ENCODE data around the gene PRR33. TPM values are rescaled to one million over a fixed set of nuclear protein-coding genes. Genes with fewer than 3 reads are reported as not detected.
A peak's percentile ranks its signal among the peaks of the same experiment; 100 is the strongest.
"Not testable (repeated sequence)": the region's sequence is repeated elsewhere in the genome, so short reads cannot be mapped to it uniquely, and the experiment has no call there.

Gene PRR33
- polyA plus RNA-seq (2012; ENCODE audit: insufficient read depth, insufficient read length, low read depth), result not detected

DNA sequence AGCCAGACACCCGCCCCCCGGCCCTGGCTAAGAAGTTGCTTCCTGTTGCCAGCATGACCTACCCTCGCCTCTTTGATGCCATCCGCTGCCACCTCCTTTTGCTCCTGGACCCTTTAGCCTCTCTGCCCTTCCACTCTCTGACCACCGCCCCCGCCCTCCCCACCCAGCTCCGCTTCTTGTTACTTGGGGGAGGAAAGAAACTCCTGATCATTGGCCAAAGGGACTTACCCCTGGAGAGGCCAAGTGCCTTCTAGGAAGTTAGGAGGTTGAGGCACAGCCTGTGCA lies at the start of gene PRR33:
TSS of gene PRR33 (minus strand) at position 65 of the 285 bp plus-strand sequence. CDS start 1,311 bp downstream, outside the sequence.
- Histone ChIP-seq H3K4me1 (no peaks in the 10 kb centered on the region), H3K36me3 (no peaks in the 10 kb centered on the region), H3K27me3 (no peaks in the 10 kb centered on the region), H3K9me3 (no peaks in the 10 kb centered on the region), H3K4me3 (ENCODE audit: low read depth, low read length) (no peak within 1 kb of the TSS)
- DNase-seq, result no peak
- TF ChIP-seq, protein P1, sequence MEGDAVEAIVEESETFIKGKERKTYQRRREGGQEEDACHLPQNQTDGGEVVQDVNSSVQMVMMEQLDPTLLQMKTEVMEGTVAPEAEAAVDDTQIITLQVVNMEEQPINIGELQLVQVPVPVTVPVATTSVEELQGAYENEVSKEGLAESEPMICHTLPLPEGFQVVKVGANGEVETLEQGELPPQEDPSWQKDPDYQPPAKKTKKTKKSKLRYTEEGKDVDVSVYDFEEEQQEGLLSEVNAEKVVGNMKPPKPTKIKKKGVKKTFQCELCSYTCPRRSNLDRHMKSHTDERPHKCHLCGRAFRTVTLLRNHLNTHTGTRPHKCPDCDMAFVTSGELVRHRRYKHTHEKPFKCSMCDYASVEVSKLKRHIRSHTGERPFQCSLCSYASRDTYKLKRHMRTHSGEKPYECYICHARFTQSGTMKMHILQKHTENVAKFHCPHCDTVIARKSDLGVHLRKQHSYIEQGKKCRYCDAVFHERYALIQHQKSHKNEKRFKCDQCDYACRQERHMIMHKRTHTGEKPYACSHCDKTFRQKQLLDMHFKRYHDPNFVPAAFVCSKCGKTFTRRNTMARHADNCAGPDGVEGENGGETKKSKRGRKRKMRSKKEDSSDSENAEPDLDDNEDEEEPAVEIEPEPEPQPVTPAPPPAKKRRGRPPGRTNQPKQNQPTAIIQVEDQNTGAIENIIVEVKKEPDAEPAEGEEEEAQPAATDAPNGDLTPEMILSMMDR (IDR thresholded peaks at IDR 0.05; ENCODE audit: low read depth, low read length), result no peak

DNA sequence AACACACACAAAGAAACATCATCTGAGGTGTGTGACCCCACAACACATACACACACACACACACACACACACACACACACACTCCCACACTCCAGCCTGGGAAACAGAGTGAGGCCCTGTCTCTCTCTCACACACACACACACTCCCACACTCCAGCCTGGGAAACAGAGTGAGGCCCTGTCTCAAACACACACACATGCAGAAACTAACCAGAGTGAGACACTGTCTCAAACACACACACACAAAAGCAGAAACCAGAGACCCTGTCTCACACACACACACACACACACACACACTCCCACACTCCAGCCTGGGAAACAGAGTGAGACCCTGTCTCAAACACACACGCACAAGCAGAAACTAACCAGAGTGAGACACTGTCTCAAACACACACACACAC lies 48.1 kb upstream of the PRR33 start:
- DNase-seq; H3K9me3 ChIP-seq; H3K4me3 ChIP-seq (ENCODE audit: low read depth, low read length); H3K4me1 ChIP-seq; H3K36me3 ChIP-seq; H3K27me3 ChIP-seq: not testable (repeated sequence)

DNA sequence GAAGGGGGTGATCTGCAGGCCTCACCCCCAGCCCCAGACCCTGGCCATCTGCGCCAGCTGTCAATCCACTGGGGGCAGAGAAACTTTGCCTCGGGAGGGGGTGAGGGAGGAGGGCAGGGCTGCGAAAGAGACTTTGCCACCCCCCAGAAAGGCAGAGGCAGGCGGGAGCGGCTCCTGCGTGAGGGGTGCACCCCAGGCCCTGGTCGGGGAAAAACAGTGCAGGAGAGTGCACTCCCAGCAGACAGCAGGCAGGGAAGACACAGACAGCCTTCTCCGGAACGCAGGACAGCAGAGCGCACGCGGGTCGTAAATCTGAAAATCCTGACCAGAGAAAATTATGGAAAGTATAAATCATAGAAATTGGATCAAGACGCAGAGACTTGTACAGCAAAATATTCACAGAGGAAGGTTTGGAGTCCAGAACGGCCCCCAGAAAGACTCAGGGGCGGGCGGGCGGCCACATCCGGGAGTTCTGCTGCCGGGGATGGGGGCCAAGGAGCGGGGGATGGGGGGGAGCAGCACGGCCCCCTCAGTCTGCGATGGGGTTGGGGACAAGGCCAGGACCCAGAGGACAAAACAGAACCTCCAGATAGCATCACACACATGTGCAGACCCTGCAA lies 47.4 kb upstream of the PRR33 start:
- TF ChIP-seq, protein P1 (IDR thresholded peaks at IDR 0.05; ENCODE audit: low read depth, low read length), result no peak
- no peak overlapping the region for H3K4me3 ChIP-seq (ENCODE audit: low read depth, low read length)
- no peaks in the 10 kb centered on the region for H3K4me1 ChIP-seq

DNA sequence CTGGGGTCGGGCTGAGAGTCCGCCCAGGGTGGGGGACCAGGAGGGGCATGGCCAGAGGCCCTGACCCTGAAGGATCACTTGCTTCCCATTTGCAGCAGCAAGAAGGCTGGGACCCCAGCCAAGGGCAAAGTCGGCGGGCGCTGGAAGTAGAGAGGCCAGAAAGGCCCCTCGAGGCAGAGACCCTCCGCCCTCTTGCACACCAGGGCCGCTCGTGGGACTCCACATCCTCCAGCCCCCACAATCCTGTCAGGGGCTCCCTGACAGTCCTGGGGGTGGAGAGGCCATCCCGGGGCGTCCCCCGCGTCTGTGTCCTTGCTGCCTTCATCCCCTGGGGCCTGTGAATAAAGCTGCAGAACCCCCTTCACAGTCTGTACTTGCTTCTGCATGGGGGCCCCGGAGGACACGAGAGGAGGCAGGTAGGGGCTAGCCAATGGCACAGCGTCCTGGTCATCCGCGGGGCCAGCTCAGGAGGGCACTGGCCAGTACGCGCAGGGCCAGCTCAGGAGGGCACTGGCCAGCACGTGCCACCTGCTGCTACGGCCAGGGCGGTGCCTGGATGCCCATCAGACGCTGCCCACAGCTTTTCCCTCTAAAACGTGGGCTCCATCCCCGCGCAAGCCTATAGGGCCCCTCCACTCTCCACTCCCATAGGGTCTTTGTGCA lies 46.8 kb upstream of the PRR33 start:
- H3K27me3 ChIP-seq, result no peaks in the 10 kb centered on the region
- H3K4me3 ChIP-seq (ENCODE audit: low read depth, low read length), result no peak overlapping the region
- DNase-seq, result peak; percentile 1
- H3K4me1 ChIP-seq, result no peaks in the 10 kb centered on the region
- no peaks in the 10 kb centered on the region for H3K9me3 ChIP-seq
- no peaks in the 10 kb centered on the region for H3K36me3 ChIP-seq
- TF ChIP-seq, protein P1 (IDR thresholded peaks at IDR 0.05; ENCODE audit: low read depth, low read length), result no peak

More for the DNA sequence above, 47.4 kb upstream of the PRR33 start:
- no peaks in the 10 kb centered on the region for H3K36me3 ChIP-seq
- DNase-seq, result peak; percentile 15
- H3K9me3 ChIP-seq, result no peaks in the 10 kb centered on the region
- H3K27me3 ChIP-seq, result no peaks in the 10 kb centered on the region

DNA sequence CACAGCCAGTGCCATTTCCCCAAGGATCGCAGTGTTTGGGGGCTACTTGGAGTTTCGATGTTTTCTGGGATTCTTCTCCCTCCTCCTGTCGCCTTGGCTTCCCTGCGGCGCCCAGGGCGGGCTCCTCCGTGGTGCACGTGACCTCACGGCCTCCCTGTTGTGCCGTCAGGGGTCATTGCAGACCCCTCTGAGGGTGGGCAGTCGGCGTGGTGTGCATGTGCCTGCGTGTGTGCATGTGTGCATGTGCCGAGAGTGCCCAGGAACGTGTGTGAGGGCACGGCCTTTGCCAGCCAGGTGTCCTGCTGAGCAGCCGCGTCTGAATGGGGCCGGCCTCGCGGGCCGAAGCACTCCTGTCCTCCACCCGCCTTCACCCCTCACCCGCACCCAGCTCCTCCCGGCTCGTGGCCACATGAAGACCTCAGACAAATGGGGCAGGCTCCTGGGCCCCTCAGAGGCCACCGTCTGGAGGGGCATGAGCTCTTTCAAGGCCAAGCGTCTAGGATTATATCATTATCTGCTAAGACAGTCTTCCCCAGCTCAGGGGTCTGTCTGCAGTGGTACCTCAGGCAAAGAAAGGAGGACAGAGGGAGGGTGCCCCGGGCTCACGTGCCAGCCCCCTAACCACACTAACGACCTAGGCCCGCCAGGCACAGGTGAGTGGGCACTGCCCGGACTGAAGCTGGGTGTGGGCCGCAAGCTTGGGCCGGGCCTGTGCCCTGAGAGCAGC lies 46.1 kb upstream of the PRR33 start:
- no peaks in the 10 kb centered on the region for H3K4me1 ChIP-seq
- DNase-seq, result peak; percentile 1
- H3K4me3 ChIP-seq (ENCODE audit: low read depth, low read length), result no peak overlapping the region
- TF ChIP-seq, protein P1 (IDR thresholded peaks at IDR 0.05; ENCODE audit: low read depth, low read length), result no peak
- no peaks in the 10 kb centered on the region for H3K27me3 ChIP-seq
- no peaks in the 10 kb centered on the region for H3K36me3 ChIP-seq
- H3K9me3 ChIP-seq, result no peaks in the 10 kb centered on the region

DNA sequence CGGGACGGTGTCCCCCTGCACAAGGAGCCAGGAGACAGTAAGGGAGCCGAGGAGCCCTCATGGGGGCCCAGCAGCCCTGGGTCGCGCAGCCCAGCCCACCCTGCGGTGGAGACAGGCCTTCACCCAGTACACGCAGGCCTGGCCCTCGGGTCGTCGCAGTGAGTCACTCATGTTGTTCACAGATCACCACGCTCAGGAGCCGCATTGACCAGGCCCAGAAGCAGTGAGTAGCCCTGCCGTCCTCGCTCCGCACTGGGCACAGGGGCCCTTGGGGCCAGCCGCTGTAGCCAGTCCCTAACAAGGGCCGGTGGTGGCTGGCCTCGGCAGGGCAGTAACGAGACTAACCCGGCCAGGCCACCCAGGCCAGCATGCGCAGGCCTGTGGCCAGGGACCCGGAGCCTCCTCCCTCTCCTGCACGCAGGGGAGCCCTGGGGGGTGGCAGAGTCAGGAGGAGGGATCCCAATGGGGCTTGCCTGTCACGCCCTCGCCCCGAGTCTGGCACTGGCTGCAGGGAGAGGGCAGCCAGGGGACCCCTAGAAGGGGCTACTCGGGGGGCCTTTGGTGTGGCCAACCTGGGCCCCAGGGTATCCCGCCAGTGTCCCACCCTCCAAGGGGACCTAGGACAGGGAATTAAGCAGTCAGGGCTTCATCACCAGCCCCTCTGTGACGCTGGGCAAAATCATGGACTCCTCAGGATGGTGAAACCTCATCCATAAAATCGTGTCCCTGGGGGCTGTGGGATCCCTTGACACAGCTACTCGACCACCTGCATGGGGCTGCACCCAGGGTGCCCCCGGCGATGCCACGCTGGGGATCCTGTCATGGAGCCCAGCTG lies 45.3 kb upstream of the PRR33 start:
- peak; percentile 20 for DNase-seq
- H3K4me3 ChIP-seq (ENCODE audit: low read depth, low read length), result no peak overlapping the region
- no peaks in the 10 kb centered on the region for H3K9me3 ChIP-seq
- no peaks in the 10 kb centered on the region for H3K36me3 ChIP-seq
- no peaks in the 10 kb centered on the region for H3K27me3 ChIP-seq
- no peaks in the 10 kb centered on the region for H3K4me1 ChIP-seq
- TF ChIP-seq, protein P1 (IDR thresholded peaks at IDR 0.05; ENCODE audit: low read depth, low read length), result no peak
